ENCODE measurements around the gene C1orf159. TPM values are rescaled to one million over a fixed set of nuclear protein-coding genes. Genes with fewer than 3 reads are reported as not detected.
"Not testable (repeated sequence)": the region's sequence is repeated elsewhere in the genome, so short reads cannot be mapped to it uniquely, and the experiment has no call there.

C1orf159 gene
- total RNA-seq, 1 donor from 2014 or later, result 2.4 TPM

- intact Hi-C loops (cut with DNase I), result no loop called here
- DNase-seq (peak; percentile 40), ATAC-seq (ENCODE audit: poor library complexity) (no peak)
These were observed 40.5 kb downstream of the C1orf159 start for GRCh38 chr1:1075148-1075935.

- peak; percentile 13 for DNase-seq
- ATAC-seq (ENCODE audit: poor library complexity), result no peak
- intact Hi-C loops (cut with DNase I), result no loop called here
These were observed 41.2 kb downstream of the C1orf159 start for GRCh38 chr1:1074631-1075147.

GRCh38 chr1:1073743-1074587 lies 41.9 kb downstream of the C1orf159 start, which contains the start of gene RNF223:
Gene RNF223, minus strand, starts transcription at chr1:1074306. Its CDS starts 1,740 bp downstream, at chr1:1072566.
- intact Hi-C loops (cut with DNase I), result no loop called here
- DNase-seq, result peak; percentile 36

GRCh38 chr1:1072849-1073742 lies 42.8 kb downstream of the C1orf159 start:
- intact Hi-C loops (cut with DNase I), result no loop called here

More at GRCh38 chr1:1073743-1074587, 41.9 kb downstream of the C1orf159 start, which contains the start of gene RNF223:
- ATAC-seq (ENCODE audit: poor library complexity), result peak; percentile 41

GRCh38 chr1:1072299-1072848 lies 43.5 kb downstream of the C1orf159 start:
- intact Hi-C loops (cut with DNase I), result no loop called here
- DNase-seq, result no peak
- no peak for ATAC-seq (ENCODE audit: poor library complexity)

More at GRCh38 chr1:1072849-1073742, 42.8 kb downstream of the C1orf159 start:
- ATAC-seq (ENCODE audit: poor library complexity), result no peak
- DNase-seq, result no peak

- DNase-seq, result no peak
- ATAC-seq (ENCODE audit: poor library complexity), result no peak
These were observed 44.2 kb downstream of the C1orf159 start for GRCh38 chr1:1071486-1072298.

GRCh38 chr1:1069711-1070676 lies 45.9 kb downstream of the C1orf159 start:
- DNase-seq (no peak), ATAC-seq (ENCODE audit: poor library complexity) (peak; percentile 5)
- intact Hi-C loops (cut with DNase I), result no loop called here

More at GRCh38 chr1:1071486-1072298, 44.2 kb downstream of the C1orf159 start:
- intact Hi-C loops (cut with DNase I), result no loop called here

GRCh38 chr1:1069056-1069710 lies 46.7 kb downstream of the C1orf159 start:
- intact Hi-C loops (cut with DNase I), result no loop called here
- DNase-seq (peak; percentile 77), ATAC-seq (ENCODE audit: poor library complexity) (peak; percentile 69)

- no peak for DNase-seq
- intact Hi-C loops (cut with DNase I), result no loop called here
- ATAC-seq (ENCODE audit: poor library complexity), result no peak
These were observed 47.3 kb downstream of the C1orf159 start for GRCh38 chr1:1068517-1069055.

- intact Hi-C loops (cut with DNase I), result no loop called here
These were observed 47.9 kb downstream of the C1orf159 start for GRCh38 chr1:1067860-1068516.

GRCh38 chr1:1067284-1067859 lies 48.5 kb downstream of the C1orf159 start:
- no peak for DNase-seq
- intact Hi-C loops (cut with DNase I), result no loop called here
- no peak for ATAC-seq (ENCODE audit: poor library complexity)

More at GRCh38 chr1:1067860-1068516, 47.9 kb downstream of the C1orf159 start:
- ATAC-seq (ENCODE audit: poor library complexity) (no peak), DNase-seq (no peak)

- ATAC-seq (ENCODE audit: poor library complexity), result no peak
- intact Hi-C loops (cut with DNase I), result no loop called here
- no peak for DNase-seq
These were observed 49.2 kb downstream of the C1orf159 start for GRCh38 chr1:1066403-1067283.

GRCh38 chr1:1065940-1066304 lies 50.0 kb downstream of the C1orf159 start:
- ATAC-seq (ENCODE audit: poor library complexity); intact Hi-C loops (cut with DNase I); DNase-seq: not testable (repeated sequence)

All from Right ventricle myocardium superior (tissue), 1 donor.